Measurements from ENCODE around the gene ZBTB49. TPM values are rescaled to one million over a fixed set of nuclear protein-coding genes. Genes with fewer than 3 reads are reported as not detected.
"Not testable (repeated sequence)": the region's sequence is repeated elsewhere in the genome, so short reads cannot be mapped to it uniquely, and the experiment has no call there.

Gene ZBTB49
- polyA plus RNA-seq, 1 donor from 2014 or later, result 16.5 TPM

GRCh38 chr4:4256799-4257198, 33.3 kb upstream of the ZBTB49 start:
- no peaks in the 10 kb centered on the region for H3K9me3 ChIP-seq (ENCODE audit: low read length)
- no peaks in the 10 kb centered on the region for H3K9me2 ChIP-seq (ENCODE audit: insufficient read depth, low read length)
- no peak overlapping the region for H3K4me3 ChIP-seq (ENCODE audit: low read length)
- H3K79me2 ChIP-seq (replicated peaks; ENCODE audit: insufficient read depth, low read length), result no peaks in the 10 kb centered on the region
- no peaks in the 10 kb centered on the region for H3K27me3 ChIP-seq (ENCODE audit: insufficient read depth, low read depth, low read length)
- no peaks in the 10 kb centered on the region for H3K36me3 ChIP-seq (ENCODE audit: insufficient read depth, low read length)
- H3K27ac ChIP-seq (ENCODE audit: low read length), result no peak overlapping the region
- no peak overlapping the region for H3K9ac ChIP-seq (ENCODE audit: low read length)
- H4K20me1 ChIP-seq (ENCODE audit: insufficient read depth), result no peaks in the 10 kb centered on the region
- H3F3A ChIP-seq (ENCODE audit: insufficient read depth, low read length, poor library complexity, severe bottlenecking), result no peaks in the 10 kb centered on the region
- H2AFZ ChIP-seq (ENCODE audit: low read depth, low read length), result no peak overlapping the region
- no peak overlapping the region for H3K4me2 ChIP-seq (ENCODE audit: low read length)
- TF ChIP-seq EP300 (conservative IDR thresholded peaks at IDR 0.05; ENCODE audit: poor library complexity, severe bottlenecking) (no peak), EZH2 (IDR thresholded peaks at IDR 0.05; ENCODE audit: borderline replicate concordance, insufficient read depth, low read length, poor library complexity, severe bottlenecking) (no peak), MXI1 (conservative IDR thresholded peaks at IDR 0.05; ENCODE audit: poor library complexity, severe bottlenecking) (no peak), TAF1 (IDR thresholded peaks at IDR 0.05; ENCODE audit: low read depth) (no peak), POLR2AphosphoS5 (IDR thresholded peaks at IDR 0.05) (no peak), SMC3 (conservative IDR thresholded peaks at IDR 0.05; ENCODE audit: poor library complexity) (no peak), REST (IDR thresholded peaks at IDR 0.05; ENCODE audit: borderline replicate concordance) (no peak), CTCF (IDR thresholded peaks at IDR 0.05; ENCODE audit: poor library complexity, severe bottlenecking) (no peak), RAD21 (conservative IDR thresholded peaks at IDR 0.05) (no peak)

GRCh38 chr4:4257705-4258104, 32.3 kb upstream of the ZBTB49 start:
- not testable (repeated sequence) for H4K20me1 ChIP-seq (ENCODE audit: insufficient read depth); H3K9me2 ChIP-seq (ENCODE audit: insufficient read depth, low read length); H3K9ac ChIP-seq (ENCODE audit: low read length); H2AFZ ChIP-seq (ENCODE audit: low read depth, low read length); H3F3A ChIP-seq (ENCODE audit: insufficient read depth, low read length, poor library complexity, severe bottlenecking); H3K79me2 ChIP-seq (replicated peaks; ENCODE audit: insufficient read depth, low read length); H3K9me3 ChIP-seq (ENCODE audit: low read length); H3K27ac ChIP-seq (ENCODE audit: low read length); H3K27me3 ChIP-seq (ENCODE audit: insufficient read depth, low read depth, low read length); H3K36me3 ChIP-seq (ENCODE audit: insufficient read depth, low read length); H3K4me3 ChIP-seq (ENCODE audit: low read length); H3K4me2 ChIP-seq (ENCODE audit: low read length)

GRCh38 chr4:4259484-4260100, 30.5 kb upstream of the ZBTB49 start:
- no peaks in the 10 kb centered on the region for H3K9me3 ChIP-seq (ENCODE audit: low read length)
- no peak overlapping the region for H2AFZ ChIP-seq (ENCODE audit: low read depth, low read length)
- H3K36me3 ChIP-seq (ENCODE audit: insufficient read depth, low read length), result no peaks in the 10 kb centered on the region
- TF ChIP-seq CTCF (IDR thresholded peaks at IDR 0.05; ENCODE audit: poor library complexity, severe bottlenecking) (no peak), TAF1 (IDR thresholded peaks at IDR 0.05; ENCODE audit: low read depth) (no peak), POLR2AphosphoS5 (IDR thresholded peaks at IDR 0.05) (no peak), SMC3 (conservative IDR thresholded peaks at IDR 0.05; ENCODE audit: poor library complexity) (no peak), MXI1 (conservative IDR thresholded peaks at IDR 0.05; ENCODE audit: poor library complexity, severe bottlenecking) (no peak), EP300 (conservative IDR thresholded peaks at IDR 0.05; ENCODE audit: poor library complexity, severe bottlenecking) (no peak), EZH2 (IDR thresholded peaks at IDR 0.05; ENCODE audit: borderline replicate concordance, insufficient read depth, low read length, poor library complexity, severe bottlenecking) (no peak)
- H4K20me1 ChIP-seq (ENCODE audit: insufficient read depth), result no peaks in the 10 kb centered on the region
- H3K27ac ChIP-seq (ENCODE audit: low read length), result no peak overlapping the region
- no peak overlapping the region for H3K4me3 ChIP-seq (ENCODE audit: low read length)
- no peaks in the 10 kb centered on the region for H3F3A ChIP-seq (ENCODE audit: insufficient read depth, low read length, poor library complexity, severe bottlenecking)
- no peaks in the 10 kb centered on the region for H3K79me2 ChIP-seq (replicated peaks; ENCODE audit: insufficient read depth, low read length)
- no peaks in the 10 kb centered on the region for H3K27me3 ChIP-seq (ENCODE audit: insufficient read depth, low read depth, low read length)
- H3K4me2 ChIP-seq (ENCODE audit: low read length), result no peak overlapping the region
- no peaks in the 10 kb centered on the region for H3K9me2 ChIP-seq (ENCODE audit: insufficient read depth, low read length)
- H3K9ac ChIP-seq (ENCODE audit: low read length), result no peak overlapping the region
